Measurements from ENCODE around the gene PRKAR1B.
A peak's percentile ranks its signal among the peaks of the same experiment; 100 is the strongest.

Gene PRKAR1B

GRCh38 chr7:534075-534474 lies 193.0 kb downstream of the PRKAR1B start:
- no peak for DNase-seq

- no peak for DNase-seq
Measured at GRCh38 chr7:533266-533665, 193.8 kb downstream of the PRKAR1B start.

- DNase-seq: no peak
Measured at GRCh38 chr7:532379-533143, 194.5 kb downstream of the PRKAR1B start.

- no peak for DNase-seq
Measured at GRCh38 chr7:531777-532176, 195.3 kb downstream of the PRKAR1B start.

- DNase-seq: no peak
Measured at GRCh38 chr7:528451-528850, 198.6 kb downstream of the PRKAR1B start.

- DNase-seq: no peak
Measured at GRCh38 chr7:527723-528122, 199.4 kb downstream of the PRKAR1B start.

GRCh38 chr7:526460-527034 lies 200.5 kb downstream of the PRKAR1B start:
- no peak for DNase-seq

GRCh38 chr7:525740-526139 lies 201.3 kb downstream of the PRKAR1B start:
- no peak for DNase-seq

- no peak for DNase-seq
Measured at GRCh38 chr7:524800-525199, 202.3 kb downstream of the PRKAR1B start.

- DNase-seq: no peak
Measured at GRCh38 chr7:523347-524336, 203.4 kb downstream of the PRKAR1B start.

GRCh38 chr7:522951-523314 lies 204.1 kb downstream of the PRKAR1B start:
- no peak for DNase-seq

GRCh38 chr7:522071-522950 lies 204.8 kb downstream of the PRKAR1B start:
- DNase-seq: peak; percentile 31

- DNase-seq: peak; percentile 38
Measured at GRCh38 chr7:521221-522070, 205.6 kb downstream of the PRKAR1B start.

- no peak for DNase-seq
Measured at GRCh38 chr7:520503-521161, 206.4 kb downstream of the PRKAR1B start.

GRCh38 chr7:519484-520390 lies 207.3 kb downstream of the PRKAR1B start, which contains the start of gene PDGFA:
PDGFA (minus strand) TSS chr7:519846; CDS start chr7:519001, 845 bp downstream.
- no peak for DNase-seq

- peak; percentile 34 for DNase-seq
Measured at GRCh38 chr7:518630-519483, 208.2 kb downstream of the PRKAR1B start.

GRCh38 chr7:517774-518629 lies 209.1 kb downstream of the PRKAR1B start:
- DNase-seq: no peak

Data from CD4-positive, alpha-beta T cell treated with Interleukin-12 subunit alpha and Interleukin-12 subunit beta, for 1 hour (primary cell).